Measurements from ENCODE around the gene GUK1. TPM values are rescaled to one million over a fixed set of nuclear protein-coding genes. Genes with fewer than 3 reads are reported as not detected.
"Not testable (repeated sequence)": the region's sequence is repeated elsewhere in the genome, so short reads cannot be mapped to it uniquely, and the experiment has no call there.

The GUK1 gene
- total RNA-seq, 2 experiments from 2014 or later: 339 to 344 TPM

- POLR2A ChIA-PET: no interaction called here
- DNase-seq (peak; percentile 48), ATAC-seq (peak; percentile 86)
- Mint-ChIP-seq H3K9me3 (ENCODE audit: insufficient read depth) (no peaks in the 10 kb centered on the region), H3K4me3 (no peak overlapping the region), H3K27me3 (ENCODE audit: low read depth) (no peaks in the 10 kb centered on the region), H3K36me3 (ENCODE audit: low read depth) (no peaks in the 10 kb centered on the region), H3K27ac (peak overlapping the region; percentile 10), H3K4me1 (ENCODE audit: low read depth) (peaks cover 18% of the 10 kb centered on the region)
- CTCF ChIA-PET: no interaction called here
These were observed 45.5 kb downstream of the GUK1 start for GRCh38 chr1:228185641-228185965.

GRCh38 chr1:228188249-228188648 lies 48.2 kb downstream of the GUK1 start:
- CTCF ChIA-PET: interaction anchor here (1.0 kb wide), 1 partner anchor 57 kb away, joined by 3 read pairs; no protein-coding TSS in a partner anchor
- POLR2A ChIA-PET; H3K36me3 Mint-ChIP-seq (ENCODE audit: low read depth); H3K27ac Mint-ChIP-seq; DNase-seq; ATAC-seq; H3K4me3 Mint-ChIP-seq; H3K27me3 Mint-ChIP-seq (ENCODE audit: low read depth); H3K9me3 Mint-ChIP-seq (ENCODE audit: insufficient read depth): not testable (repeated sequence)
- H3K4me1 Mint-ChIP-seq (ENCODE audit: low read depth): peaks cover 16% of the 10 kb centered on the region

- ATAC-seq (no peak), DNase-seq (no peak)
- Mint-ChIP-seq H3K27ac (no peak overlapping the region), H3K36me3 (ENCODE audit: low read depth) (no peaks in the 10 kb centered on the region), H3K9me3 (ENCODE audit: insufficient read depth) (no peaks in the 10 kb centered on the region), H3K4me3 (no peak overlapping the region), H3K4me1 (ENCODE audit: low read depth) (peaks cover 15% of the 10 kb centered on the region), H3K27me3 (ENCODE audit: low read depth) (no peaks in the 10 kb centered on the region)
- POLR2A ChIA-PET: no interaction called here
- CTCF ChIA-PET: no interaction called here
These were observed 50.1 kb downstream of the GUK1 start for GRCh38 chr1:228190182-228190581.

GRCh38 chr1:228190778-228191177 lies 50.7 kb downstream of the GUK1 start:
- H3K4me3 Mint-ChIP-seq: no peak overlapping the region
- peaks cover 9% of the 10 kb centered on the region for H3K4me1 Mint-ChIP-seq (ENCODE audit: low read depth)
- ATAC-seq: no peak
- no peak for DNase-seq
- CTCF ChIA-PET: no interaction called here
- H3K36me3 Mint-ChIP-seq (ENCODE audit: low read depth): no peaks in the 10 kb centered on the region
- POLR2A ChIA-PET: no interaction called here
- H3K27ac Mint-ChIP-seq: no peak overlapping the region
- no peaks in the 10 kb centered on the region for H3K27me3 Mint-ChIP-seq (ENCODE audit: low read depth)
- H3K9me3 Mint-ChIP-seq (ENCODE audit: insufficient read depth): no peaks in the 10 kb centered on the region

- peaks cover 8% of the 10 kb centered on the region for H3K9me3 Mint-ChIP-seq (ENCODE audit: insufficient read depth)
- no peaks in the 10 kb centered on the region for H3K4me1 Mint-ChIP-seq (ENCODE audit: low read depth)
- no peak for ATAC-seq
- H3K27me3 Mint-ChIP-seq (ENCODE audit: low read depth): no peaks in the 10 kb centered on the region
- CTCF ChIA-PET: no interaction called here
- DNase-seq: no peak
- no peak overlapping the region for H3K27ac Mint-ChIP-seq
- H3K36me3 Mint-ChIP-seq (ENCODE audit: low read depth): peaks cover 11% of the 10 kb centered on the region
- POLR2A ChIA-PET: no interaction called here
- H3K4me3 Mint-ChIP-seq: no peak overlapping the region
These were observed 54.4 kb downstream of the GUK1 start for GRCh38 chr1:228194436-228194835.

GRCh38 chr1:228194921-228195812 lies 55.1 kb downstream of the GUK1 start:
- Mint-ChIP-seq H3K36me3 (ENCODE audit: low read depth) (peaks cover 12% of the 10 kb centered on the region), H3K27ac (no peak overlapping the region), H3K27me3 (ENCODE audit: low read depth) (no peaks in the 10 kb centered on the region), H3K9me3 (ENCODE audit: insufficient read depth) (peaks cover 11% of the 10 kb centered on the region), H3K4me3 (no peak overlapping the region), H3K4me1 (ENCODE audit: low read depth) (no peaks in the 10 kb centered on the region)
- DNase-seq: no peak
- ATAC-seq: no peak
- ChIA-PET CTCF (no interaction called here), POLR2A (no interaction called here)

- ChIA-PET CTCF (interaction anchor here (0.6 kb wide), 1 partner anchor 318 kb away, joined by 3 read pairs; no protein-coding TSS in a partner anchor), POLR2A (no interaction called here)
- peaks cover 11% of the 10 kb centered on the region for H3K9me3 Mint-ChIP-seq (ENCODE audit: insufficient read depth)
- ATAC-seq (no peak), DNase-seq (no peak)
- peaks cover 15% of the 10 kb centered on the region for H3K36me3 Mint-ChIP-seq (ENCODE audit: low read depth)
- H3K27me3 Mint-ChIP-seq (ENCODE audit: low read depth): no peaks in the 10 kb centered on the region
- no peaks in the 10 kb centered on the region for H3K4me1 Mint-ChIP-seq (ENCODE audit: low read depth)
- H3K27ac Mint-ChIP-seq: no peak overlapping the region
- H3K4me3 Mint-ChIP-seq: no peak overlapping the region
These were observed 57.6 kb downstream of the GUK1 start for GRCh38 chr1:228197555-228198147.

Small RNA genes within 50 kb of the gene (microRNA-seq; reads per million reads assigned to microRNA genes)
- gene MIR3620: 2.3 reads per million

Other genes starting within 250 kb of the GUK1 start
- gene WNT9A, start 192.3 kb upstream of the GUK1 start, total RNA-seq: not detected
- gene WNT3A, start 133.3 kb upstream of the GUK1 start, total RNA-seq: not detected
- gene ARF1, start 57.6 kb upstream of the GUK1 start, total RNA-seq: 100 to 1,000 TPM; 313 to 322 TPM
- 10 to 100 TPM; 24.7 to 25.6 TPM for gene C1orf35, start 37.0 kb upstream of the GUK1 start, total RNA-seq
- 10 to 100 TPM; 51.1 to 60.7 TPM for gene MRPL55, start 31.0 kb upstream of the GUK1 start, total RNA-seq
- gene GJC2, start 9.7 kb downstream of the GUK1 start, total RNA-seq: 1 to 10 TPM; 4.1 to 4.4 TPM
- 1 to 10 TPM; 7.5 to 8.9 TPM for gene IBA57, start 25.5 kb downstream of the GUK1 start, total RNA-seq
- gene OBSCN, start 67.8 kb downstream of the GUK1 start, total RNA-seq: 10 to 100 TPM; 12.3 to 14.4 TPM